Measurements from ENCODE around the gene TSC2. TPM values are rescaled to one million over a fixed set of nuclear protein-coding genes. Genes with fewer than 3 reads are reported as not detected.

TSC2 gene
- total RNA-seq, 1 donor from 2014 or later, result 88.3 TPM

- no peak for DNase-seq (ENCODE audit: low spot score)
Measured at GRCh38 chr16:2083876-2084780, 36.3 kb downstream of the TSC2 start.

GRCh38 chr16:2084895-2085625 is 37.3 kb downstream of the TSC2 start:
- DNase-seq (ENCODE audit: low spot score), result no peak

- no peak for DNase-seq (ENCODE audit: low spot score)
Measured at GRCh38 chr16:2085669-2086068, 37.9 kb downstream of the TSC2 start.

- DNase-seq (ENCODE audit: low spot score), result no peak
Measured at GRCh38 chr16:2086106-2086742, 38.4 kb downstream of the TSC2 start.

- no peak for DNase-seq (ENCODE audit: low spot score)
Measured at GRCh38 chr16:2086812-2087747, 39.3 kb downstream of the TSC2 start.

- no peak for DNase-seq (ENCODE audit: low spot score)
Measured at GRCh38 chr16:2087748-2088631, 40.2 kb downstream of the TSC2 start.

GRCh38 chr16:2088759-2089358 is 41.1 kb downstream of the TSC2 start:
- DNase-seq (ENCODE audit: low spot score), result no peak

- DNase-seq (ENCODE audit: low spot score), result no peak
Measured at GRCh38 chr16:2089706-2090480, 42.1 kb downstream of the TSC2 start.

- DNase-seq (ENCODE audit: low spot score), result no peak
Measured at GRCh38 chr16:2090481-2090776, 42.6 kb downstream of the TSC2 start.

- DNase-seq (ENCODE audit: low spot score), result no peak
Measured at GRCh38 chr16:2090777-2091546, 43.2 kb downstream of the TSC2 start.

- no peak for DNase-seq (ENCODE audit: low spot score)
Measured at GRCh38 chr16:2091547-2092255, 43.9 kb downstream of the TSC2 start.

- no peak for DNase-seq (ENCODE audit: low spot score)
Measured at GRCh38 chr16:2092256-2092620, 44.5 kb downstream of the TSC2 start.

GRCh38 chr16:2092866-2093265 is 45.1 kb downstream of the TSC2 start:
- DNase-seq (ENCODE audit: low spot score), result no peak

- DNase-seq (ENCODE audit: low spot score), result no peak
Measured at GRCh38 chr16:2093793-2094192, 46.0 kb downstream of the TSC2 start.

GRCh38 chr16:2095315-2095853 is 47.6 kb downstream of the TSC2 start:
- no peak for DNase-seq (ENCODE audit: low spot score)

- DNase-seq (ENCODE audit: low spot score), result no peak
Measured at GRCh38 chr16:2095918-2096582, 48.3 kb downstream of the TSC2 start.

All from mesenteric fat pad (tissue), 1 donor.